NCI-H128 (cell line): ENCODE data around the gene CST7.
"Not testable (repeated sequence)": the region's sequence is repeated elsewhere in the genome, so short reads cannot be mapped to it uniquely, and the experiment has no call there.

Source experiments
- DNase-seq: peaks from one replicate; lab custom pipeline; 2025; ENCODE audit not compliant: unreplicated experiment; lab: John Stamatoyannopoulos, UW

CST7 gene

GRCh38 chr20:24929867-24930723 is 19.0 kb upstream of the CST7 start:
- DNase-seq, result not testable (repeated sequence)

GRCh38 chr20:24930724-24931688 is 18.1 kb upstream of the CST7 start:
- not testable (repeated sequence) for DNase-seq

- DNase-seq, result not testable (repeated sequence)
Observed at GRCh38 chr20:24931893-24932292, 17.2 kb upstream of the CST7 start.

GRCh38 chr20:24933266-24933908 is 15.7 kb upstream of the CST7 start:
- no peak for DNase-seq

GRCh38 chr20:24934101-24934661 is 14.9 kb upstream of the CST7 start:
- no peak for DNase-seq

- no peak for DNase-seq
Observed at GRCh38 chr20:24934716-24935115, 14.4 kb upstream of the CST7 start.

GRCh38 chr20:24935140-24935539 is 13.9 kb upstream of the CST7 start:
- DNase-seq, result no peak

- no peak for DNase-seq
Observed at GRCh38 chr20:24935766-24936525, 13.1 kb upstream of the CST7 start.

- no peak for DNase-seq
Observed at GRCh38 chr20:24936526-24937407, 12.3 kb upstream of the CST7 start.

GRCh38 chr20:24937579-24937978 is 11.5 kb upstream of the CST7 start:
- no peak for DNase-seq

GRCh38 chr20:24938498-24938897 is 10.6 kb upstream of the CST7 start:
- no peak for DNase-seq

GRCh38 chr20:24939036-24939435 is 10.0 kb upstream of the CST7 start:
- DNase-seq, result no peak

- DNase-seq, result no peak
Observed at GRCh38 chr20:24942679-24943078, 6.4 kb upstream of the CST7 start.

- DNase-seq, result no peak
Observed at GRCh38 chr20:24943196-24943595, 5.9 kb upstream of the CST7 start.

- DNase-seq, result no peak
Observed at GRCh38 chr20:24943731-24944130, 5.3 kb upstream of the CST7 start.

- not testable (repeated sequence) for DNase-seq
Observed at GRCh38 chr20:24946376-24946775, 2.7 kb upstream of the CST7 start.

- DNase-seq, result not testable (repeated sequence)
Observed at GRCh38 chr20:24948396-24948938, 602 bp upstream of the CST7 start.

- no peak for DNase-seq
Observed at GRCh38 chr20:24949756-24950127, 673 bp downstream of the CST7 start.
